HepG2 (cell line): ENCODE measurements around the gene SLFN11.

Experiments
- CREB1 ChIP-seq, 2 experiments: fragments of 450-650 bp in 1 of 2; IDR thresholded peaks; 2 replicates each; pipeline ENCODE4 v1.6.1; 2016 to 2017; ENCODE audit warnings: control low read depth in 1 of 2, mild to moderate bottlenecking in 1 of 2, missing compliant biosample characterization in 1 of 2, missing genetic modification characterization in 1 of 2
- EZH2 ChIP-seq: conservative IDR thresholded peaks from 2 replicates; pipeline ENCODE4 v1.6.1; 2012; ENCODE audit warnings: mild to moderate bottlenecking, low read depth, low read length, moderate library complexity
- FOXM1 ChIP-seq: sonication (generic); formaldehyde crosslinking; IDR thresholded peaks from 2 replicates; pipeline ENCODE4 v1.5.0; 2020; ENCODE audit warnings: missing genetic modification reagents
- HOXD1 ChIP-seq: sonication (generic); formaldehyde crosslinking; IDR thresholded peaks from 2 replicates; pipeline ENCODE4 v1.5.0; 2020; ENCODE audit warnings: missing genetic modification reagents
- POLR2A ChIP-seq, 2 experiments: IDR thresholded peaks; 2 replicates each; pipeline ENCODE4 v1.6.1; 2011; ENCODE audit warnings: low read depth in 2 of 2, low read length in 2 of 2, mild to moderate bottlenecking in 1 of 2, moderate library complexity in 1 of 2; ENCODE audit not compliant: insufficient read depth in 1 of 2
- POLR2AphosphoS5 ChIP-seq: IDR thresholded peaks from 2 replicates; pipeline ENCODE4 v1.6.1; 2012; ENCODE audit warnings: low read depth, low read length
- STAT6 ChIP-seq: sonication (generic); formaldehyde crosslinking; IDR thresholded peaks from 2 replicates; pipeline ENCODE4 v1.4.0; 2020; ENCODE audit warnings: missing genetic modification reagents, mild to moderate bottlenecking, borderline replicate concordance
- TMF1 ChIP-seq: sonication (generic); formaldehyde crosslinking; IDR thresholded peaks from 2 replicates; pipeline ENCODE4 v1.8.1; 2022; ENCODE audit warnings: low read depth, missing genetic modification reagents
- ZNF180 ChIP-seq: sonication (generic); formaldehyde crosslinking; IDR thresholded peaks from 2 replicates; pipeline ENCODE4 v1.4.0; 2020; ENCODE audit warnings: low read depth, missing genetic modification reagents, borderline replicate concordance
- ZNF274 ChIP-seq: sonication (generic); formaldehyde crosslinking; IDR thresholded peaks from 2 replicates; pipeline ENCODE4 v1.5.1; 2020; ENCODE audit warnings: mild to moderate bottlenecking, missing genetic modification reagents
- ZNF563 ChIP-seq: sonication (generic); formaldehyde crosslinking; IDR thresholded peaks from 2 replicates; pipeline ENCODE4 v1.8.0; 2022; ENCODE audit warnings: mild to moderate bottlenecking, moderate library complexity, missing genetic modification reagents
- TF ChIP-seq, protein P1 (sequence below): sonication (generic); formaldehyde crosslinking; IDR thresholded peaks from 2 replicates; pipeline ENCODE4 v1.4.0; 2020; ENCODE audit warnings: missing genetic modification reagents
- TF ChIP-seq, protein P2 (sequence below): IDR thresholded peaks from 2 replicates; pipeline ENCODE4 v1.6.1; 2012; ENCODE audit warnings: low read length, improper control_type of control experiment
- TF ChIP-seq, protein P3 (sequence below): sonication (generic); formaldehyde crosslinking; IDR thresholded peaks from 2 replicates; pipeline ENCODE4 v1.8.1; 2023; ENCODE audit warnings: mild to moderate bottlenecking, inconsistent platforms, moderate library complexity, missing genetic modification reagents, borderline replicate concordance

DNA sequence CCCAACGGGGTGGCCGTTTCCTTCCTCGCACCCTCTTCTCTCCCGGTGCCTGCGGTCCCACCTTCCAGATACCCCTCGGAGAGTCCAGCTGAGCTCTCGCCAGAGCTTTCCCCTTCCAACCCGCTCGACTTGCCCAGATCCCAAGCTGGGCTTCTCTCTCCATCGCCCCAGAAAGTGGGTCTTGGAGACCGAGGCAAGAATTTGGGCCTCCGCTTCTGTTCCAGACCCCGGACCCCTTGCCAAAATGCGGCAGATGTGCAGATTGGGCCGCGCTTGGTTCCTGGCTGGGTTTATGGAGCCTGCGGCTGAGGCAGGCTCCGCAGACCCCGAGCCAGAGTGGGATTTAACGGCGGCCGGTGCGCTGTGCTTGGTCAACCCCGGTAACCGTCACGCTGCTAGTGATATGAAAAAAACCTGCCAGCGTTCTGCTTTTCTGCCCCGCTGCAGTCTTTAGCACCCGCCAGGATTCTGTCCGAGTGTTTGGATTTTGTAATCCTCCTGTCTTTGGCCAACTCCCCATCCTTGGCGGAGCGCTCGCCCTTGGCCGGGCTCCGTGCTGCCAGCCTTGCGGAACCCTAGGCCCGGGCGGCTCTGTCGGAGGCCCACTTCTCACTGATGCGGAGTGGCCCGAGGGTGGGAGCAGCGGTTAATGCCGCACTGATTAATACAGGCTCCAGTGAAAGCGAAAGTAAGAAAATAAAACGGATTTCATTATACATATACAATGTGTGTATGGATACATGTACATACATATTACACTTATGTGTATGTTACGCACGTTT, 754 bp upstream of the SLFN11 start:
- TF ChIP-seq STAT6 (CRISPR knock-in tag) (no peak), POLR2A (IDR thresholded peaks at IDR 0.05; ENCODE audit: insufficient read depth in 1 of 2, low read depth in 2 of 2, low read length in 2 of 2) (no peak), CREB1 (IDR thresholded peaks at IDR 0.05) (no peak), CREB1 (CRISPR knock-in tag; IDR thresholded peaks at IDR 0.05) (no peak), EZH2 (no peak), ZNF274 (CRISPR knock-in tag) (no peak), TMF1 (CRISPR knock-in tag) (no peak), HOXD1 (CRISPR knock-in tag) (no peak), ZNF180 (CRISPR knock-in tag) (no peak), POLR2AphosphoS5 (no peak), FOXM1 (CRISPR knock-in tag) (no peak), ZNF563 (no peak)
- TF ChIP-seq, protein P1, sequence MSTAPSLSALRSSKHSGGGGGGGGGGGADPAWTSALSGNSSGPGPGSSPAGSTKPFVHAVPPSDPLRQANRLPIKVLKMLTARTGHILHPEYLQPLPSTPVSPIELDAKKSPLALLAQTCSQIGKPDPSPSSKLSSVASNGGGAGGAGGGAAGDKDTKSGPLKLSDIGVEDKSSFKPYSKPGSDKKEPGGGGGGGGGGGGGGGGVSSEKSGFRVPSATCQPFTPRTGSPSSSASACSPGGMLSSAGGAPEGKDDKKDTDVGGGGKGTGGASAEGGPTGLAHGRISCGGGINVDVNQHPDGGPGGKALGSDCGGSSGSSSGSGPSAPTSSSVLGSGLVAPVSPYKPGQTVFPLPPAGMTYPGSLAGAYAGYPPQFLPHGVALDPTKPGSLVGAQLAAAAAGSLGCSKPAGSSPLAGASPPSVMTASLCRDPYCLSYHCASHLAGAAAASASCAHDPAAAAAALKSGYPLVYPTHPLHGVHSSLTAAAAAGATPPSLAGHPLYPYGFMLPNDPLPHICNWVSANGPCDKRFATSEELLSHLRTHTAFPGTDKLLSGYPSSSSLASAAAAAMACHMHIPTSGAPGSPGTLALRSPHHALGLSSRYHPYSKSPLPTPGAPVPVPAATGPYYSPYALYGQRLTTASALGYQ: no peak
- TF ChIP-seq, protein P2, sequence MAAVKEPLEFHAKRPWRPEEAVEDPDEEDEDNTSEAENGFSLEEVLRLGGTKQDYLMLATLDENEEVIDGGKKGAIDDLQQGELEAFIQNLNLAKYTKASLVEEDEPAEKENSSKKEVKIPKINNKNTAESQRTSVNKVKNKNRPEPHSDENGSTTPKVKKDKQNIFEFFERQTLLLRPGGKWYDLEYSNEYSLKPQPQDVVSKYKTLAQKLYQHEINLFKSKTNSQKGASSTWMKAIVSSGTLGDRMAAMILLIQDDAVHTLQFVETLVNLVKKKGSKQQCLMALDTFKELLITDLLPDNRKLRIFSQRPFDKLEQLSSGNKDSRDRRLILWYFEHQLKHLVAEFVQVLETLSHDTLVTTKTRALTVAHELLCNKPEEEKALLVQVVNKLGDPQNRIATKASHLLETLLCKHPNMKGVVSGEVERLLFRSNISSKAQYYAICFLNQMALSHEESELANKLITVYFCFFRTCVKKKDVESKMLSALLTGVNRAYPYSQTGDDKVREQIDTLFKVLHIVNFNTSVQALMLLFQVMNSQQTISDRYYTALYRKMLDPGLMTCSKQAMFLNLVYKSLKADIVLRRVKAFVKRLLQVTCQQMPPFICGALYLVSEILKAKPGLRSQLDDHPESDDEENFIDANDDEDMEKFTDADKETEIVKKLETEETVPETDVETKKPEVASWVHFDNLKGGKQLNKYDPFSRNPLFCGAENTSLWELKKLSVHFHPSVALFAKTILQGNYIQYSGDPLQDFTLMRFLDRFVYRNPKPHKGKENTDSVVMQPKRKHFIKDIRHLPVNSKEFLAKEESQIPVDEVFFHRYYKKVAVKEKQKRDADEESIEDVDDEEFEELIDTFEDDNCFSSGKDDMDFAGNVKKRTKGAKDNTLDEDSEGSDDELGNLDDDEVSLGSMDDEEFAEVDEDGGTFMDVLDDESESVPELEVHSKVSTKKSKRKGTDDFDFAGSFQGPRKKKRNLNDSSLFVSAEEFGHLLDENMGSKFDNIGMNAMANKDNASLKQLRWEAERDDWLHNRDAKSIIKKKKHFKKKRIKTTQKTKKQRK: no peak
- TF ChIP-seq, protein P3, sequence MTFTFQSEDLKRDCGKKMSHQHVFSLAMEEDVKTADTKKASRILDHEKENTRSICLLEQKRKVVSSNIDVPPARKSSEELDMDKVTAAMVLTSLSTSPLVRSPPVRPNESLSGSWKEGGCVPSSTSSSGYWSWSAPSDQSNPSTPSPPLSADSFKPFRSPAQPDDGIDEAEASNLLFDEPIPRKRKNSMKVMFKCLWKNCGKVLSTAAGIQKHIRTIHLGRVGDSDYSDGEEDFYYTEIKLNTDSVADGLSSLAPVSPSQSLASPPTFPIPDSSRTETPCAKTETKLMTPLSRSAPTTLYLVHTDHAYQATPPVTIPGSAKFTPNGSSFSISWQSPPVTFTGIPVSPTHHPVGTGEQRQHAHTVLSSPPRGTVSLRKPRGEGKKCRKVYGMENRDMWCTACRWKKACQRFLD (CRISPR knock-in tag): no peak
